Caco-2 (cell line): ENCODE measurements around the gene DPP9. TPM values are rescaled to one million over a fixed set of nuclear protein-coding genes. Genes with fewer than 3 reads are reported as not detected.

Experiments
- BruUV-seq: library from RNA; stranded (reverse); fragments of 400-500 nt; replicated peaks from 2 replicates; lab custom pipeline; 2021; lab: Mats Ljungman, UMichigan
- CTCF ChIA-PET: fragments of 300-600 bp; sonication (Branson Sonifier 250); formaldehyde crosslinking; loops from one replicate; lab custom pipeline; 2022; ENCODE audit warnings: antibody characterized with exemption; lab: Charles Lee
- POLR2A ChIA-PET: fragments of 300-600 bp; sonication (Branson Sonifier 250); formaldehyde crosslinking; loops from one replicate; lab custom pipeline; 2022; ENCODE audit warnings: antibody characterized with exemption; lab: Charles Lee
- DNase-seq, 2 experiments: peaks; one replicate each; pipeline versions ENCODE4 v3.0.0 to v3.0.0-alpha.2; 2020 to 2022
- H3K27me3 ChIP-seq: replicated peaks from 2 replicates; pipeline ENCODE4 v1.6.0; 2011; ENCODE audit warnings: low read length; ENCODE audit not compliant: control insufficient read depth, insufficient read depth
- H3K36me3 ChIP-seq: 2 replicates; pipeline ENCODE4 v1.5.1; 2011; ENCODE audit warnings: low read length; ENCODE audit not compliant: control insufficient read depth, insufficient read depth
- H3K4me1 ChIP-seq: fragments of 250-450 bp; sonication (Bioruptor Pico); 2 replicates; pipeline ENCODE4 v1.5.1; 2020; ENCODE audit warnings: mild to moderate bottlenecking
- H3K4me3 ChIP-seq: 2 replicates; pipeline ENCODE4 v1.5.1; 2011; ENCODE audit warnings: low read depth, mild to moderate bottlenecking, control low read depth, low read length
- H3K9me3 ChIP-seq: fragments of 250-450 bp; sonication (Bioruptor Pico); 2 replicates; pipeline ENCODE4 v1.5.1; 2020; ENCODE audit warnings: mild to moderate bottlenecking, moderate library complexity
- H3K27ac Mint-ChIP-seq: one replicate; pipeline ENCODE4 v1.8.0; 2022; ENCODE audit warnings: mixed read lengths; ENCODE audit not compliant: unreplicated experiment
- H3K27me3 Mint-ChIP-seq: one replicate; pipeline ENCODE4 v1.8.0; 2022; ENCODE audit warnings: mixed read lengths; ENCODE audit not compliant: insufficient read depth, unreplicated experiment
- H3K36me3 Mint-ChIP-seq: one replicate; pipeline ENCODE4 v1.8.0; 2022; ENCODE audit warnings: mild to moderate bottlenecking, mixed read lengths; ENCODE audit not compliant: insufficient read depth, unreplicated experiment
- H3K4me1 Mint-ChIP-seq: one replicate; pipeline ENCODE4 v1.8.0; 2022; ENCODE audit warnings: low read depth, mixed read lengths; ENCODE audit not compliant: unreplicated experiment
- H3K4me3 Mint-ChIP-seq: one replicate; pipeline ENCODE4 v1.8.0; 2022; ENCODE audit warnings: mild to moderate bottlenecking, moderate library complexity, mixed read lengths; ENCODE audit not compliant: unreplicated experiment
- H3K9me3 Mint-ChIP-seq: one replicate; pipeline ENCODE4 v1.8.0; 2022; ENCODE audit warnings: mixed read lengths; ENCODE audit not compliant: unreplicated experiment
- CTCF ChIP-seq, 2 experiments: fragments of 200-600 bp in 1 of 2; IDR thresholded peaks; 1 replicate in 1 of 2; 2 replicates in 1 of 2; pipeline versions ENCODE4 v1.5.1 to v1.8.0; 2011 to 2022; ENCODE audit warnings: antibody characterized with exemption in 1 of 2, control low read depth in 1 of 2, inconsistent platforms in 1 of 2, low read depth in 1 of 2, low read length in 1 of 2, mild to moderate bottlenecking in 1 of 2, moderate library complexity in 1 of 2; ENCODE audit not compliant: insufficient read depth in 1 of 2, severe bottlenecking in 1 of 2, unreplicated experiment in 1 of 2
- intact Hi-C: fragments of 100-400 bp; cut with micrococcal nuclease; formaldehyde crosslinking; loops from one replicate; pipeline ENCODE4 v1.10.0; 2022; ENCODE audit not compliant: unreplicated experiment
- total RNA-seq: library from RNA; stranded (reverse); gene quantifications from 2 replicates; pipeline ENCODE4 v1.2.3, GENCODE V29; 2022

The DPP9 gene
- total RNA-seq, 1 experiment from 2014 or later = 63.2 TPM

- no peak for DNase-seq
- Mint-ChIP-seq H3K4me1 (no peaks in the 10 kb centered on the region), H3K36me3 (peaks cover 9% of the 10 kb centered on the region), H3K9me3 (no peaks in the 10 kb centered on the region), H3K27ac (no peak overlapping the region), H3K4me3 (no peak overlapping the region), H3K27me3 (peaks cover 3% of the 10 kb centered on the region)
- BruUV-seq = no TSS peak
- Histone ChIP-seq H3K27me3 (no peaks in the 10 kb centered on the region), H3K36me3 (no peaks in the 10 kb centered on the region), H3K9me3 (no peaks in the 10 kb centered on the region), H3K4me1 (peaks cover 8% of the 10 kb centered on the region; the same call in 1 of the 2 replicates), H3K4me3 (no peak overlapping the region)
- TF ChIP-seq CTCF (IDR thresholded peaks at IDR 0.05; ENCODE audit: insufficient read depth in 1 of 2, low read depth in 1 of 2, low read length in 1 of 2, severe bottlenecking in 1 of 2, unreplicated experiment in 1 of 2) = no peak
- ChIA-PET CTCF (no interaction called here), POLR2A (no interaction called here)
- intact Hi-C loops = no loop called here
These were observed 34.4 kb upstream of the DPP9 start for GRCh38 chr19:4758082-4758481.

GRCh38 chr19:4755459-4755858 lies 31.8 kb upstream of the DPP9 start:
- CTCF ChIA-PET = no interaction called here
- Mint-ChIP-seq H3K27me3 (peaks cover 3% of the 10 kb centered on the region), H3K27ac (no peak overlapping the region), H3K36me3 (peaks cover 9% of the 10 kb centered on the region), H3K4me3 (no peak overlapping the region), H3K9me3 (no peaks in the 10 kb centered on the region), H3K4me1 (no peaks in the 10 kb centered on the region)
- no peak for TF ChIP-seq CTCF (IDR thresholded peaks at IDR 0.05; ENCODE audit: insufficient read depth in 1 of 2, low read depth in 1 of 2, low read length in 1 of 2, severe bottlenecking in 1 of 2, unreplicated experiment in 1 of 2)
- DNase-seq = no peak
- POLR2A ChIA-PET = no interaction called here
- H3K27me3 ChIP-seq = no peaks in the 10 kb centered on the region
- intact Hi-C loops = no loop called here
- H3K9me3 ChIP-seq = no peaks in the 10 kb centered on the region
- BruUV-seq = no TSS peak
- no peak overlapping the region for H3K4me3 ChIP-seq
- H3K4me1 ChIP-seq = peaks cover 5% of the 10 kb centered on the region; the same call in 1 of the 2 replicates
- H3K36me3 ChIP-seq = no peaks in the 10 kb centered on the region

GRCh38 chr19:4754248-4754647 lies 30.6 kb upstream of the DPP9 start:
- ChIA-PET CTCF (interaction anchor here (0.6 kb wide), 1 partner anchor 112 kb away, joined by 3 read pairs; no protein-coding TSS in a partner anchor), POLR2A (no interaction called here)
- DNase-seq = no peak
- H3K9me3 Mint-ChIP-seq = no peaks in the 10 kb centered on the region
- H3K4me3 ChIP-seq = no peak overlapping the region
- peaks cover 7% of the 10 kb centered on the region for H3K27me3 Mint-ChIP-seq
- no peak for TF ChIP-seq CTCF (IDR thresholded peaks at IDR 0.05; ENCODE audit: insufficient read depth in 1 of 2, low read depth in 1 of 2, low read length in 1 of 2, severe bottlenecking in 1 of 2, unreplicated experiment in 1 of 2)
- no peaks in the 10 kb centered on the region for H3K27me3 ChIP-seq
- intact Hi-C loops = no loop called here
- no TSS peak for BruUV-seq
- no peak overlapping the region for H3K27ac Mint-ChIP-seq
- no peaks in the 10 kb centered on the region for H3K4me1 Mint-ChIP-seq
- no peaks in the 10 kb centered on the region for H3K9me3 ChIP-seq
- no peak overlapping the region for H3K4me3 Mint-ChIP-seq
- peaks cover 9% of the 10 kb centered on the region for H3K36me3 Mint-ChIP-seq
- no peaks in the 10 kb centered on the region; the same call in 1 of the 2 replicates for H3K4me1 ChIP-seq
- no peaks in the 10 kb centered on the region for H3K36me3 ChIP-seq
